ENCODE measurements around the gene TEX13C. TPM values are rescaled to one million over a fixed set of nuclear protein-coding genes. Genes with fewer than 3 reads are reported as not detected.
"Not testable (repeated sequence)": the region's sequence is repeated elsewhere in the genome, so short reads cannot be mapped to it uniquely, and the experiment has no call there.

Gene TEX13C
- total and polyA plus RNA-seq, 4 donors = 0.05 to 0.06 TPM; not detected in 2

- H3K27ac ChIP-seq (ENCODE audit: low read depth, low read length) = no peak overlapping the region
- H3K4me1 ChIP-seq (ENCODE audit: control insufficient read depth, insufficient read depth, low read length) = no peaks in the 10 kb centered on the region
- no peak for DNase-seq (ENCODE audit: low read depth in 4 of 6, low spot score in 6 of 6)
- H3K27me3 ChIP-seq (ENCODE audit: control insufficient read depth, insufficient read depth, low read length) = no peaks in the 10 kb centered on the region
- no peak overlapping the region for H3K4me3 ChIP-seq (ENCODE audit: low read depth, low read length)
- no peaks in the 10 kb centered on the region for H3K9me3 ChIP-seq (ENCODE audit: control insufficient read depth, insufficient read depth, low read length)
- H3K36me3 ChIP-seq (ENCODE audit: control insufficient read depth, insufficient read depth, low read length) = no peaks in the 10 kb centered on the region
- WGBS (ENCODE audit: insufficient coverage) = 67% methylated on average over 1 of the region's 1 CpG
Observed at GRCh38 chrX:125306335-125306866, 13.3 kb upstream of the TEX13C start.

- DNase-seq (ENCODE audit: low read depth in 4 of 6, low spot score in 6 of 6) = no peak
- Histone ChIP-seq H3K27me3 (ENCODE audit: control insufficient read depth, insufficient read depth, low read length) (no peaks in the 10 kb centered on the region), H3K4me1 (ENCODE audit: control insufficient read depth, insufficient read depth, low read length) (no peaks in the 10 kb centered on the region), H3K27ac (ENCODE audit: low read depth, low read length) (no peak overlapping the region), H3K4me3 (ENCODE audit: low read depth, low read length) (no peak overlapping the region), H3K36me3 (ENCODE audit: control insufficient read depth, insufficient read depth, low read length) (no peaks in the 10 kb centered on the region), H3K9me3 (ENCODE audit: control insufficient read depth, insufficient read depth, low read length) (peaks cover 2% of the 10 kb centered on the region)
Observed at GRCh38 chrX:125308653-125309052, 11.0 kb upstream of the TEX13C start.

- H3K4me1 ChIP-seq (ENCODE audit: control insufficient read depth, insufficient read depth, low read length); H3K36me3 ChIP-seq (ENCODE audit: control insufficient read depth, insufficient read depth, low read length): not testable (repeated sequence)
- 95% methylated on average over 13 of the region's 17 CpGs for WGBS (ENCODE audit: insufficient coverage)
Observed at GRCh38 chrX:125319166-125319565, 505 bp upstream of the TEX13C start.

GRCh38 chrX:125322431-125322830 lies 2.8 kb downstream of the TEX13C start:
- no peaks in the 10 kb centered on the region for H3K4me1 ChIP-seq (ENCODE audit: control insufficient read depth, insufficient read depth, low read length)
- 53% methylated on average over 2 of the region's 2 CpGs for WGBS (ENCODE audit: insufficient coverage)
- H3K36me3 ChIP-seq (ENCODE audit: control insufficient read depth, insufficient read depth, low read length) = no peaks in the 10 kb centered on the region
- no peak for DNase-seq (ENCODE audit: low read depth in 4 of 6, low spot score in 6 of 6)
- H3K4me3 ChIP-seq (ENCODE audit: low read depth, low read length) = no peak overlapping the region
- H3K27me3 ChIP-seq (ENCODE audit: control insufficient read depth, insufficient read depth, low read length) = no peaks in the 10 kb centered on the region
- H3K27ac ChIP-seq (ENCODE audit: low read depth, low read length) = no peak overlapping the region
- no peaks in the 10 kb centered on the region for H3K9me3 ChIP-seq (ENCODE audit: control insufficient read depth, insufficient read depth, low read length)

More at GRCh38 chrX:125319166-125319565, 505 bp upstream of the TEX13C start:
- not testable (repeated sequence) for H3K27me3 ChIP-seq (ENCODE audit: control insufficient read depth, insufficient read depth, low read length); H3K27ac ChIP-seq (ENCODE audit: low read depth, low read length); H3K4me3 ChIP-seq (ENCODE audit: low read depth, low read length); DNase-seq (ENCODE audit: low read depth in 4 of 6, low spot score in 6 of 6); H3K9me3 ChIP-seq (ENCODE audit: control insufficient read depth, insufficient read depth, low read length)

GRCh38 chrX:125326599-125326998 lies 6.9 kb downstream of the TEX13C start:
- H3K4me1 ChIP-seq (ENCODE audit: control insufficient read depth, insufficient read depth, low read length) = no peaks in the 10 kb centered on the region
- H3K4me3 ChIP-seq (ENCODE audit: low read depth, low read length) = no peak overlapping the region
- no peak overlapping the region for H3K27ac ChIP-seq (ENCODE audit: low read depth, low read length)
- H3K36me3 ChIP-seq (ENCODE audit: control insufficient read depth, insufficient read depth, low read length) = no peaks in the 10 kb centered on the region
- H3K9me3 ChIP-seq (ENCODE audit: control insufficient read depth, insufficient read depth, low read length) = no peaks in the 10 kb centered on the region
- H3K27me3 ChIP-seq (ENCODE audit: control insufficient read depth, insufficient read depth, low read length) = no peaks in the 10 kb centered on the region
- 71% methylated on average over 3 of the region's 3 CpGs for WGBS (ENCODE audit: insufficient coverage)
- no peak for DNase-seq (ENCODE audit: low read depth in 4 of 6, low spot score in 6 of 6)

- Histone ChIP-seq H3K4me3 (ENCODE audit: low read depth, low read length) (no peak overlapping the region), H3K27me3 (ENCODE audit: control insufficient read depth, insufficient read depth, low read length) (no peaks in the 10 kb centered on the region), H3K36me3 (ENCODE audit: control insufficient read depth, insufficient read depth, low read length) (no peaks in the 10 kb centered on the region), H3K27ac (ENCODE audit: low read depth, low read length) (no peak overlapping the region), H3K4me1 (ENCODE audit: control insufficient read depth, insufficient read depth, low read length) (no peaks in the 10 kb centered on the region), H3K9me3 (ENCODE audit: control insufficient read depth, insufficient read depth, low read length) (no peaks in the 10 kb centered on the region)
- WGBS (ENCODE audit: insufficient coverage) = 83% methylated on average over 12 of the region's 12 CpGs
- no peak for DNase-seq (ENCODE audit: low read depth in 4 of 6, low spot score in 6 of 6)
Observed at GRCh38 chrX:125327891-125328290, 8.2 kb downstream of the TEX13C start.

DNA sequence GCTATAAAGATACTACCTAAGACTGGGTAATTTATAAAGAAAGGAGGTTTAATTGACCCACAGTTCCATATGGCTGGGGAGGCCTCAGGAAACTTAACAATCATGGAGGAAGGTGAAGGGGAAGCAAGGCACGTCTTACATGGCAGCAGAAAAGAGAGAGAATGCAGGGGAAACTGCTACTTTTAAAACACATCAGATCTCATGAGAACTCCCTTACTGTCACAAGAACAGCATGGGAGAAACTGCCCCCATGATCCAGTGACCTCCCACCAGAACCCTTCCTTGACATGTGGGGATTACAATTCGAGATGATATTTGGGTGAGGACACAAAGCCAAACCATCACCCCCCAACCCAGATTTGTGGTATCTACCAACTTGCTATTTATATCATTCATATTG lies 13.9 kb downstream of the TEX13C start:
- no CpG with 5 or more reads among the region's 2 CpGs for WGBS (ENCODE audit: insufficient coverage)

DNA sequence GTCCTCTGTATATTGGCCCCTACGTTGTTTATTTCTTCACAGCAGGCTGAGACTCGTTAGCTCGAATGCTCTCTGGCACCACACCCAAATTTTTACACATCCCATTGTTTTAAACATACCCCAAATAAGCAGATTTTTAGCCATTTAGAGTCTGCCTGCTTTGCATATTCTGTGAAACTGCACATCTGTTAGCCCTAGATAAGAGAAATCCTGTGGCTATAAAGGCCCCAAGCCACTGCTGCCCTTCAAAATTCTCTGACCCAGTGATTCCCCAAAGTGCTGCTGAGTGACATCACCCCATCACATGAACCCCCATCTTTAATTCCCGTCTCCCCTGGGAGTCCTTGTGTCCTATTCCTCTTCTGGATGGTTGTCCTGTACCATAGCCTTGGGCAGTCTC lies 20.8 kb downstream of the TEX13C start:
- Histone ChIP-seq H3K4me1 (ENCODE audit: control insufficient read depth, insufficient read depth, low read length) (no peaks in the 10 kb centered on the region), H3K27ac (ENCODE audit: low read depth, low read length) (no peak overlapping the region), H3K4me3 (ENCODE audit: low read depth, low read length) (no peak overlapping the region), H3K9me3 (ENCODE audit: control insufficient read depth, insufficient read depth, low read length) (no peaks in the 10 kb centered on the region), H3K27me3 (ENCODE audit: control insufficient read depth, insufficient read depth, low read length) (no peaks in the 10 kb centered on the region), H3K36me3 (ENCODE audit: control insufficient read depth, insufficient read depth, low read length) (no peaks in the 10 kb centered on the region)
- DNase-seq (ENCODE audit: low read depth in 4 of 6, low spot score in 6 of 6) = peak in 1 of 6 donors; percentile 1
- 54% methylated on average over 3 of the region's 4 CpGs for WGBS (ENCODE audit: insufficient coverage)

More for the DNA sequence above, 13.9 kb downstream of the TEX13C start:
- no peak for DNase-seq (ENCODE audit: low read depth in 4 of 6, low spot score in 6 of 6)
- Histone ChIP-seq H3K4me1 (ENCODE audit: control insufficient read depth, insufficient read depth, low read length) (no peaks in the 10 kb centered on the region), H3K4me3 (ENCODE audit: low read depth, low read length) (no peak overlapping the region), H3K27ac (ENCODE audit: low read depth, low read length) (no peak overlapping the region), H3K27me3 (ENCODE audit: control insufficient read depth, insufficient read depth, low read length) (no peaks in the 10 kb centered on the region), H3K36me3 (ENCODE audit: control insufficient read depth, insufficient read depth, low read length) (no peaks in the 10 kb centered on the region), H3K9me3 (ENCODE audit: control insufficient read depth, insufficient read depth, low read length) (no peaks in the 10 kb centered on the region)

DNA sequence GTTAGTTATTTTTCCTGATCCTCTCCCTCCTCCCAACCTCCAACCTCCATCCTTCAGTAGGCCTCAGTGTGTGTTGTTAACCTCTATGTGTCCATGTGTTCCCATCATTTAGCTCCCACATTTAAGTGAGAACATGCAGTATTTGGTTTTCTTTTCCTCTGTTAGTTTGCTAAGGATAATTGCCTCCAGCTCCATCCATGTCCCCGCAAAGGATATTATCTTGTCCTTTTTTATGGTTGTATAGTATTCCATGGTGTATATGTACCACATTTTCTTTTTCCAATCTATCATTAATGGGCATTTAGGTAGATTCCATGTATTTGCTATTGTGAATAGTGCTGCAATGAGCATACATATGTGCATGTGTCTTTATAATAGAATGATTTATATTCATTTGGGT lies 54.5 kb downstream of the TEX13C start:
- WGBS (ENCODE audit: insufficient coverage) = no CpG with 5 or more reads among the region's 1 CpG
- Histone ChIP-seq H3K27me3 (ENCODE audit: control insufficient read depth, insufficient read depth, low read length) (no peaks in the 10 kb centered on the region), H3K9me3 (ENCODE audit: control insufficient read depth, insufficient read depth, low read length) (no peaks in the 10 kb centered on the region), H3K27ac (ENCODE audit: low read depth, low read length) (no peak overlapping the region), H3K4me1 (ENCODE audit: control insufficient read depth, insufficient read depth, low read length) (no peaks in the 10 kb centered on the region), H3K36me3 (ENCODE audit: control insufficient read depth, insufficient read depth, low read length) (no peaks in the 10 kb centered on the region), H3K4me3 (ENCODE audit: low read depth, low read length) (no peak overlapping the region)
- no peak for DNase-seq (ENCODE audit: low read depth in 4 of 6, low spot score in 6 of 6)
